DMS79 (cell line): Measurements from ENCODE around the gene KRTAP10-7.
"Not testable (repeated sequence)": the region's sequence is repeated elsewhere in the genome, so short reads cannot be mapped to it uniquely, and the experiment has no call there.

Source experiments
- DNase-seq: peaks from one replicate; lab custom pipeline; 2025; lab: John Stamatoyannopoulos, UW

Gene KRTAP10-7

GRCh38 chr21:44612029-44612486 lies 11.7 kb downstream of the KRTAP10-7 start, which contains the start of gene KRTAP10-8:
TSS of gene KRTAP10-8 (plus strand) at chr21:44612079. CDS start at chr21:44612101, 22 bp downstream.
- DNase-seq: no peak

GRCh38 chr21:44612669-44613229 lies 12.4 kb downstream of the KRTAP10-7 start:
- DNase-seq: no peak

- DNase-seq: no peak
Observed at GRCh38 chr21:44613386-44614155, 13.2 kb downstream of the KRTAP10-7 start.

GRCh38 chr21:44614161-44614631 lies 13.8 kb downstream of the KRTAP10-7 start:
- DNase-seq: no peak

- DNase-seq: no peak
Observed at GRCh38 chr21:44614961-44615391, 14.6 kb downstream of the KRTAP10-7 start.

GRCh38 chr21:44615466-44615865 lies 15.1 kb downstream of the KRTAP10-7 start:
- DNase-seq: no peak

- no peak for DNase-seq
Observed at GRCh38 chr21:44615911-44616590, 15.7 kb downstream of the KRTAP10-7 start.

- no peak for DNase-seq
Observed at GRCh38 chr21:44616591-44616926, 16.2 kb downstream of the KRTAP10-7 start.

- no peak for DNase-seq
Observed at GRCh38 chr21:44617071-44617501, 16.7 kb downstream of the KRTAP10-7 start.

- DNase-seq: no peak
Observed at GRCh38 chr21:44618504-44618903, 18.1 kb downstream of the KRTAP10-7 start.

- DNase-seq: no peak
Observed at GRCh38 chr21:44618909-44619308, 18.5 kb downstream of the KRTAP10-7 start.

GRCh38 chr21:44619886-44620285 lies 19.5 kb downstream of the KRTAP10-7 start:
- DNase-seq: no peak

- DNase-seq: no peak
Observed at GRCh38 chr21:44623575-44623974, 23.2 kb downstream of the KRTAP10-7 start.

GRCh38 chr21:44625756-44626155 lies 25.4 kb downstream of the KRTAP10-7 start:
- DNase-seq: no peak

GRCh38 chr21:44626262-44626661 lies 25.9 kb downstream of the KRTAP10-7 start:
- DNase-seq: no peak

- no peak for DNase-seq
Observed at GRCh38 chr21:44626673-44627143, 26.3 kb downstream of the KRTAP10-7 start, which contains the start of gene KRTAP10-9. TSS of gene KRTAP10-9 (plus strand) at chr21:44627093. CDS start at chr21:44627172, 79 bp downstream.

- DNase-seq: not testable (repeated sequence)
Observed at GRCh38 chr21:44627181-44627822, 26.9 kb downstream of the KRTAP10-7 start.

- not testable (repeated sequence) for DNase-seq
Observed at GRCh38 chr21:44627831-44628233, 27.4 kb downstream of the KRTAP10-7 start.

GRCh38 chr21:44628707-44629391 lies 28.5 kb downstream of the KRTAP10-7 start:
- DNase-seq: no peak

- DNase-seq: no peak
Observed at GRCh38 chr21:44630440-44630839, 30.0 kb downstream of the KRTAP10-7 start.

- no peak for DNase-seq
Observed at GRCh38 chr21:44632067-44632466, 31.7 kb downstream of the KRTAP10-7 start.
